Left forelimb (tissue), 1 donor: ENCODE results near the gene OR4C12.
"Not testable (repeated sequence)": the region's sequence is repeated elsewhere in the genome, so short reads cannot be mapped to it uniquely, and the experiment has no call there.

Experiments used
- DNase-seq: peaks from one replicate; pipeline ENCODE4 v3.0.0-alpha.2; 2018; ENCODE audit warnings: low spot score

Gene OR4C12

GRCh38 chr11:49982435-49982834 is at the start of gene OR4C12:
OR4C12 (minus strand) TSS chr11:49982535; CDS start chr11:49982501, 34 bp downstream.
- not testable (repeated sequence) for DNase-seq

- no peak for DNase-seq
These were observed 47.9 kb upstream of the OR4C12 start for GRCh38 chr11:50030193-50030592.

GRCh38 chr11:49995565-49995964 is 13.2 kb upstream of the OR4C12 start:
- no peak for DNase-seq

GRCh38 chr11:49973439-49973838 is 8.9 kb downstream of the OR4C12 start:
- not testable (repeated sequence) for DNase-seq

GRCh38 chr11:49952091-49952490 is 30.2 kb downstream of the OR4C12 start, which contains the start of gene OR4C13:
OR4C13 (plus strand) TSS chr11:49952391; CDS start chr11:49952423, 32 bp downstream.
- DNase-seq = no peak

GRCh38 chr11:49948701-49949100 is 33.6 kb downstream of the OR4C12 start:
- not testable (repeated sequence) for DNase-seq
